CD8-positive, alpha-beta memory T cell (primary cell): ENCODE data around the gene OASL. TPM values are rescaled to one million over a fixed set of nuclear protein-coding genes. Genes with fewer than 3 reads are reported as not detected.
A peak's percentile ranks its signal among the peaks of the same experiment; 100 is the strongest.

Experiments used
- CTCF ChIA-PET: fragments of 350-600 bp; sonication (Branson Sonifier 250); formaldehyde crosslinking; loops from one replicate; lab custom pipeline; 2021; ENCODE audit warnings: antibody characterized with exemption; lab: Charles Lee
- POLR2A ChIA-PET: fragments of 350-600 bp; sonication (Branson Sonifier 250); formaldehyde crosslinking; loops from one replicate; lab custom pipeline; 2021; ENCODE audit warnings: antibody characterized with exemption; lab: Charles Lee
- DNase-seq, 5 donors: peaks; one replicate each; pipeline versions ENCODE4 v3.0.0 to v3.0.0-alpha.2; 2020 to 2022; ENCODE audit warnings: mixed read lengths in 1 of 5
- H3K27ac ChIP-seq: one replicate; pipeline ENCODE4 v1.7.0; 2013; ENCODE audit warnings: low read depth, mild to moderate bottlenecking, low read length, moderate library complexity
- H3K27me3 ChIP-seq: 2 replicates; pipeline ENCODE4 v1.7.0; 2013; ENCODE audit warnings: low read length, mild to moderate bottlenecking; ENCODE audit not compliant: insufficient read depth, poor library complexity, severe bottlenecking
- H3K36me3 ChIP-seq: 2 replicates; pipeline ENCODE4 v1.7.0; 2013; ENCODE audit warnings: mild to moderate bottlenecking, low read length, moderate library complexity; ENCODE audit not compliant: insufficient read depth
- H3K4me1 ChIP-seq: 2 replicates; pipeline ENCODE4 v1.7.0; 2013; ENCODE audit warnings: mild to moderate bottlenecking, low read length, moderate library complexity; ENCODE audit not compliant: insufficient read depth
- H3K4me3 ChIP-seq: 2 replicates; pipeline ENCODE4 v1.7.0; 2013; ENCODE audit warnings: mild to moderate bottlenecking, low read length
- H3K9me3 ChIP-seq: 2 replicates; pipeline ENCODE4 v1.7.0; 2013; ENCODE audit warnings: mild to moderate bottlenecking, low read length
- H3K27ac Mint-ChIP-seq, 8 donors: one replicate each; pipeline ENCODE4 v1.8.0; 2020 to 2021; ENCODE audit warnings: mixed read lengths in 8 of 8, mild to moderate bottlenecking in 6 of 8, inconsistent platforms in 3 of 8, moderate library complexity in 3 of 8
- H3K27me3 Mint-ChIP-seq, 2 donors: one replicate each; pipeline ENCODE4 v1.8.0; 2020 to 2021; ENCODE audit warnings: mixed read lengths in 2 of 2, mild to moderate bottlenecking in 1 of 2, moderate library complexity in 1 of 2
- H3K36me3 Mint-ChIP-seq, 3 donors: one replicate each; pipeline ENCODE4 v1.8.0; 2020 to 2021; ENCODE audit warnings: mixed read lengths in 3 of 3, inconsistent platforms in 1 of 3, mild to moderate bottlenecking in 1 of 3
- H3K4me1 Mint-ChIP-seq, 3 donors: one replicate each; pipeline ENCODE4 v1.8.0; 2020 to 2021; ENCODE audit warnings: mixed read lengths in 3 of 3, inconsistent platforms in 1 of 3, mild to moderate bottlenecking in 1 of 3
- H3K4me3 Mint-ChIP-seq, 7 donors: one replicate each; pipeline ENCODE4 v1.8.0; 2020 to 2021; ENCODE audit warnings: mixed read lengths in 7 of 7, mild to moderate bottlenecking in 6 of 7, moderate library complexity in 4 of 7, inconsistent platforms in 2 of 7
- H3K9me3 Mint-ChIP-seq, 5 donors: one replicate each; pipeline ENCODE4 v1.8.0; 2020 to 2022; ENCODE audit warnings: mixed read lengths in 5 of 5, mild to moderate bottlenecking in 3 of 5, moderate library complexity in 2 of 5, inconsistent platforms in 1 of 5
- polyA plus RNA-seq: library from polyadenylated mRNA; unstranded; fragments of 300-500 nt; fragmentation: Illumina TruSeq; gene quantifications from one replicate; pipeline ENCODE4 v1.2.3, GENCODE V29; 2021
- total RNA-seq, 2 experiments: library from RNA; stranded (reverse); gene quantifications; one replicate each; pipeline ENCODE4 v1.2.3, GENCODE V29; 2021

The OASL gene
- 1 to 10 TPM; 4.0 to 4.3 TPM for total RNA-seq
- 21.2 TPM for polyA plus RNA-seq

GRCh38 chr12:121038861-121039668 is at the start of gene OASL:
Gene OASL, minus strand, starts transcription at chr12:121039246. Its CDS starts 275 bp downstream, at chr12:121038971.
- H3K4me3 Mint-ChIP-seq = peak within 1 kb of the TSS; percentile 96 to 99 (median 98)
- H3K9me3 Mint-ChIP-seq = no peaks in the 10 kb centered on the region
- H3K27me3 ChIP-seq = no peaks in the 10 kb centered on the region
- POLR2A ChIA-PET = interaction anchor here (0.6 to 1.0 kb wide), 2 partner anchors 25 to 564 kb away, joined by 3 to 4 read pairs; no protein-coding TSS in a partner anchor
- H3K27me3 Mint-ChIP-seq = peaks cover 0 to 3% of the 10 kb centered on the region in 2 donors
- H3K4me3 ChIP-seq = peak within 1 kb of the TSS; percentile 92
- DNase-seq = peak; percentile 52 to 75 (median 61)
- H3K27ac ChIP-seq = peak within 1 kb of the TSS; percentile 75
- peaks cover 0 to 21% (median 2%) of the 10 kb centered on the region in 3 donors for H3K36me3 Mint-ChIP-seq
- peaks cover 44% of the 10 kb centered on the region for H3K4me1 ChIP-seq
- H3K9me3 ChIP-seq = no peaks in the 10 kb centered on the region
- H3K27ac Mint-ChIP-seq = peak within 1 kb of the TSS; percentile 89 to 99 (median 98)
- no peaks in the 10 kb centered on the region for H3K36me3 ChIP-seq
- H3K4me1 Mint-ChIP-seq = peaks cover 40 to 47% (median 45%) of the 10 kb centered on the region in 3 donors
- CTCF ChIA-PET = interaction anchor here (1.2 to 1.6 kb wide), 4 partner anchors 12 to 54 kb away, joined by 3 to 6 read pairs (median 4); no protein-coding TSS in a partner anchor

GRCh38 chr12:121088195-121088585 is 49.1 kb upstream of the OASL start:
- Mint-ChIP-seq H3K9me3 (no peaks in the 10 kb centered on the region), H3K4me3 (no peak overlapping the region), H3K36me3 (no peaks in the 10 kb centered on the region), H3K27me3 (no peaks in the 10 kb centered on the region), H3K27ac (no peak overlapping the region), H3K4me1 (peaks cover 38 to 50% (median 49%) of the 10 kb centered on the region in 3 donors)
- Histone ChIP-seq H3K4me1 (peaks cover 14% of the 10 kb centered on the region), H3K36me3 (no peaks in the 10 kb centered on the region), H3K27ac (no peak overlapping the region), H3K27me3 (no peaks in the 10 kb centered on the region), H3K9me3 (no peaks in the 10 kb centered on the region), H3K4me3 (no peak overlapping the region)
- CTCF ChIA-PET = interaction anchor here (0.7 kb wide), 1 partner anchor 28 kb away, joined by 3 read pairs; no protein-coding TSS in a partner anchor
- POLR2A ChIA-PET = no interaction called here
- no peak for DNase-seq

GRCh38 chr12:121087467-121088194 is 48.6 kb upstream of the OASL start:
- POLR2A ChIA-PET = no interaction called here

GRCh38 chr12:121086781-121087295 is 47.8 kb upstream of the OASL start:
- ChIA-PET CTCF (interaction anchor here (0.7 to 1.1 kb wide), 2 partner anchors 9 to 23 kb away, joined by 3 to 5 read pairs; no protein-coding TSS in a partner anchor), POLR2A (no interaction called here)
- peaks cover 24 to 36% (median 36%) of the 10 kb centered on the region in 3 donors for H3K4me1 Mint-ChIP-seq
- peak overlapping the region in 1 of 8 donors; percentile 74 for H3K27ac Mint-ChIP-seq
- no peak for DNase-seq
- Histone ChIP-seq H3K27ac (no peak overlapping the region), H3K4me3 (no peak overlapping the region), H3K9me3 (no peaks in the 10 kb centered on the region), H3K4me1 (peaks cover under 1% of the 10 kb centered on the region), H3K36me3 (no peaks in the 10 kb centered on the region), H3K27me3 (no peaks in the 10 kb centered on the region)
- no peaks in the 10 kb centered on the region for H3K36me3 Mint-ChIP-seq
- no peaks in the 10 kb centered on the region for H3K9me3 Mint-ChIP-seq
- no peak overlapping the region for H3K4me3 Mint-ChIP-seq
- no peaks in the 10 kb centered on the region for H3K27me3 Mint-ChIP-seq

More at GRCh38 chr12:121087467-121088194, 48.6 kb upstream of the OASL start:
- H3K4me3 Mint-ChIP-seq = no peak overlapping the region
- H3K27me3 ChIP-seq = no peaks in the 10 kb centered on the region
- CTCF ChIA-PET = interaction anchor here (0.7 kb wide), 1 partner anchor 28 kb away, joined by 3 read pairs; no protein-coding TSS in a partner anchor
- no peaks in the 10 kb centered on the region for H3K36me3 ChIP-seq
- no peak for DNase-seq
- H3K27ac Mint-ChIP-seq = peak overlapping the region in 2 of 8 donors; percentile 9 to 93
- H3K27ac ChIP-seq = no peak overlapping the region
- peaks cover 32 to 44% (median 44%) of the 10 kb centered on the region in 3 donors for H3K4me1 Mint-ChIP-seq
- no peak overlapping the region for H3K4me3 ChIP-seq
- H3K27me3 Mint-ChIP-seq = no peaks in the 10 kb centered on the region
- H3K36me3 Mint-ChIP-seq = no peaks in the 10 kb centered on the region
- peaks cover 9% of the 10 kb centered on the region for H3K4me1 ChIP-seq
- H3K9me3 Mint-ChIP-seq = no peaks in the 10 kb centered on the region
- no peaks in the 10 kb centered on the region for H3K9me3 ChIP-seq

GRCh38 chr12:121085506-121086353 is 46.7 kb upstream of the OASL start:
- Mint-ChIP-seq H3K4me3 (no peak overlapping the region), H3K27me3 (no peaks in the 10 kb centered on the region), H3K9me3 (no peaks in the 10 kb centered on the region), H3K4me1 (peaks cover 16 to 25% (median 25%) of the 10 kb centered on the region in 3 donors), H3K27ac (peak overlapping the region in 2 of 8 donors; percentile 46 to 55), H3K36me3 (no peaks in the 10 kb centered on the region)
- H3K27ac ChIP-seq = no peak overlapping the region
- H3K4me1 ChIP-seq = no peaks in the 10 kb centered on the region
- H3K27me3 ChIP-seq = no peaks in the 10 kb centered on the region
- ChIA-PET CTCF (interaction anchor here (0.7 to 1.1 kb wide), 2 partner anchors 10 to 24 kb away, joined by 3 to 5 read pairs; no protein-coding TSS in a partner anchor), POLR2A (no interaction called here)
- no peaks in the 10 kb centered on the region for H3K36me3 ChIP-seq
- no peak overlapping the region for H3K4me3 ChIP-seq
- H3K9me3 ChIP-seq = no peaks in the 10 kb centered on the region
- DNase-seq = no peak

- no peaks in the 10 kb centered on the region for H3K36me3 ChIP-seq
- POLR2A ChIA-PET = no interaction called here
- no peak for DNase-seq
- H3K4me3 ChIP-seq = no peak overlapping the region
- no peaks in the 10 kb centered on the region for H3K9me3 ChIP-seq
- CTCF ChIA-PET = no interaction called here
- Mint-ChIP-seq H3K4me3 (no peak overlapping the region), H3K27ac (no peak overlapping the region), H3K9me3 (no peaks in the 10 kb centered on the region), H3K27me3 (no peaks in the 10 kb centered on the region), H3K36me3 (no peaks in the 10 kb centered on the region), H3K4me1 (peaks cover 13 to 20% (median 19%) of the 10 kb centered on the region in 3 donors)
- H3K27ac ChIP-seq = no peak overlapping the region
- no peaks in the 10 kb centered on the region for H3K4me1 ChIP-seq
- no peaks in the 10 kb centered on the region for H3K27me3 ChIP-seq
Measured at GRCh38 chr12:121085069-121085468, 46.0 kb upstream of the OASL start.

GRCh38 chr12:121084229-121084628 is 45.2 kb upstream of the OASL start:
- Mint-ChIP-seq H3K27ac (no peak overlapping the region), H3K9me3 (no peaks in the 10 kb centered on the region), H3K4me3 (no peak overlapping the region), H3K36me3 (no peaks in the 10 kb centered on the region), H3K27me3 (no peaks in the 10 kb centered on the region), H3K4me1 (peaks cover 11 to 16% (median 15%) of the 10 kb centered on the region in 3 donors)
- no peaks in the 10 kb centered on the region for H3K4me1 ChIP-seq
- no peaks in the 10 kb centered on the region for H3K9me3 ChIP-seq
- ChIA-PET POLR2A (no interaction called here), CTCF (no interaction called here)
- no peak overlapping the region for H3K4me3 ChIP-seq
- no peak for DNase-seq
- no peak overlapping the region for H3K27ac ChIP-seq
- H3K36me3 ChIP-seq = no peaks in the 10 kb centered on the region
- no peaks in the 10 kb centered on the region for H3K27me3 ChIP-seq
